ENCODE results near the gene HEATR3.
"Not testable (repeated sequence)": the region's sequence is repeated elsewhere in the genome, so short reads cannot be mapped to it uniquely, and the experiment has no call there.

HEATR3 gene

GRCh38 chr16:50099957-50100648 is 34.3 kb downstream of the HEATR3 start:
- no peak for DNase-seq (ENCODE audit: low spot score)

- no peak for DNase-seq (ENCODE audit: low spot score)
Observed at GRCh38 chr16:50102051-50102746, 36.4 kb downstream of the HEATR3 start.

GRCh38 chr16:50103764-50104163 is 38.0 kb downstream of the HEATR3 start:
- no peak for DNase-seq (ENCODE audit: low spot score)

- DNase-seq (ENCODE audit: low spot score) = no peak
Observed at GRCh38 chr16:50114357-50115129, 48.8 kb downstream of the HEATR3 start.

- DNase-seq (ENCODE audit: low spot score) = no peak
Observed at GRCh38 chr16:50120711-50121110, 54.9 kb downstream of the HEATR3 start.

- DNase-seq (ENCODE audit: low spot score) = no peak
Observed at GRCh38 chr16:50121278-50121677, 55.5 kb downstream of the HEATR3 start.

- DNase-seq (ENCODE audit: low spot score) = no peak
Observed at GRCh38 chr16:50121721-50122445, 56.1 kb downstream of the HEATR3 start.

- DNase-seq (ENCODE audit: low spot score) = no peak
Observed at GRCh38 chr16:50123417-50123816, 57.6 kb downstream of the HEATR3 start.

- no peak for DNase-seq (ENCODE audit: low spot score)
Observed at GRCh38 chr16:50124769-50125168, 59.0 kb downstream of the HEATR3 start.

GRCh38 chr16:50126183-50126582 is 60.4 kb downstream of the HEATR3 start:
- no peak for DNase-seq (ENCODE audit: low spot score)

- DNase-seq (ENCODE audit: low spot score) = not testable (repeated sequence)
Observed at GRCh38 chr16:50132571-50132970, 66.8 kb downstream of the HEATR3 start.

- DNase-seq (ENCODE audit: low spot score) = no peak
Observed at GRCh38 chr16:50133214-50133613, 67.4 kb downstream of the HEATR3 start.

GRCh38 chr16:50136399-50136798 is 70.6 kb downstream of the HEATR3 start:
- DNase-seq (ENCODE audit: low spot score) = no peak

GRCh38 chr16:50137268-50137667 is 71.5 kb downstream of the HEATR3 start:
- no peak for DNase-seq (ENCODE audit: low spot score)

GRCh38 chr16:50139580-50139979 is 73.8 kb downstream of the HEATR3 start:
- no peak for DNase-seq (ENCODE audit: low spot score)

GRCh38 chr16:50144211-50144610 is 78.4 kb downstream of the HEATR3 start:
- DNase-seq (ENCODE audit: low spot score) = no peak

GRCh38 chr16:50146479-50147435 is 81.0 kb downstream of the HEATR3 start:
- no peak for DNase-seq (ENCODE audit: low spot score)

- no peak for DNase-seq (ENCODE audit: low spot score)
Observed at GRCh38 chr16:50151322-50151721, 85.6 kb downstream of the HEATR3 start.

GRCh38 chr16:50151756-50152155 is 86.0 kb downstream of the HEATR3 start:
- DNase-seq (ENCODE audit: low spot score) = no peak

GRCh38 chr16:50152351-50152806 is 86.6 kb downstream of the HEATR3 start:
- DNase-seq (ENCODE audit: low spot score) = no peak
